ENCODE results near the gene ZFYVE16.

DNA sequence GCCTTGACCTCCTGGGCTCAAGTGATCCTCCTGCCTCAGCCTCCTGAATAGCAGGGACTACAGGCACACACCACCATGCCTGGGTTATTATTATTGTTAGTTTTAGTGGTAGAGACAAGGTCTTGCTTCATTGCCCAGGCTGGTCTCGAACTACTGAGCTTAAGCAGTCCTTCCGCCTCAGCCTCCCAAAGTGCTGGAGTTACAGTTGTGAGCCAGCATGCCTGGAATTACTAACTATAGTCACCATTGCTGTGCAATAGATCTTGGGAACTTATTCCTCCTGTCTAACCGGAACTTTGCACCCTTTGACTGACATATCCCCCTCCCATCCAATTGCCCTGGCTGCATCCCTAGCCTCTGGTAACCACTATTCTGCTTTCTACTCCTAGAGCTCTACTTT, 83.4 kb downstream of the ZFYVE16 start:
- no peak for TF ChIP-seq ZBTB7A (IDR thresholded peaks at IDR 0.05; ENCODE audit: low read depth)
- no peak for TF ChIP-seq CREB1 (IDR thresholded peaks at IDR 0.05; ENCODE audit: low read depth)
- TF ChIP-seq TEAD4 (IDR thresholded peaks at IDR 0.05) = no peak
- no peak for TF ChIP-seq EP300 (IDR thresholded peaks at IDR 0.05; ENCODE audit: borderline replicate concordance)
- no peak for TF ChIP-seq TCF12 (IDR thresholded peaks at IDR 0.05; ENCODE audit: low read depth)
